Measurements from ENCODE around the gene CDK14. TPM values are rescaled to one million over a fixed set of nuclear protein-coding genes. Genes with fewer than 3 reads are reported as not detected.
"Not testable (repeated sequence)": the region's sequence is repeated elsewhere in the genome, so short reads cannot be mapped to it uniquely, and the experiment has no call there.

Gene CDK14
- total RNA-seq, 1 experiment from 2014 or later, result 23.6 TPM

DNA sequence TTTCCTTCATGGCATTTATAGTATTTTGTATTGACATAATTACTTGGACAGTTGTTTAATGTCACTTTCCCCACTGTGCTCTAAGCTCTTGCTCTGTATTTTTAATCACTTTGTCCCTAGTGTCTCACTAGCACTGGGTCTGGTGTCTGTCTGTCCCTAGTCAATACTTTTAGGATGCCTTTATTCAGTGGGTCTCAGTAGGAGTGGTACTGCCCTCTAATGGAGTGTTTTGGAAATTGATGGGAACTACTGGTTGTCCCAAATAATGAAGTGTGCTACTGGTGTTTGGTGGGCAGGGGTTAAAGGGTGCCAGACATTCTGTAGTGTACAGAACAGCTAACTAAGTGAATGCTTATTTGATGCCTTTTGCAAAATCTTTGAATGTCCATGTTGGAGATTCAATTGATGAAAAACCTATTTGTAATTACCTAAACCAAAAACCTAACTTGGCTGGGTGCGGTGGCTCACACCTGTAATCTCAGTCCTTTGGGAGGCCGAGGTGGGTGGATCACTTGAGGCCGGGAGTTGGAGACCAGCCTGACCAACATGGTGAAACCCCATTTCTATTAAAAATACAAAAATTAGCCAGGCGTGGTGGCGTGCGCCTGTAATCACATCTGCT, 33.3 kb downstream of the CDK14 start:
- peak; percentile 77 for DNase-seq (ENCODE audit: low read depth)

DNA sequence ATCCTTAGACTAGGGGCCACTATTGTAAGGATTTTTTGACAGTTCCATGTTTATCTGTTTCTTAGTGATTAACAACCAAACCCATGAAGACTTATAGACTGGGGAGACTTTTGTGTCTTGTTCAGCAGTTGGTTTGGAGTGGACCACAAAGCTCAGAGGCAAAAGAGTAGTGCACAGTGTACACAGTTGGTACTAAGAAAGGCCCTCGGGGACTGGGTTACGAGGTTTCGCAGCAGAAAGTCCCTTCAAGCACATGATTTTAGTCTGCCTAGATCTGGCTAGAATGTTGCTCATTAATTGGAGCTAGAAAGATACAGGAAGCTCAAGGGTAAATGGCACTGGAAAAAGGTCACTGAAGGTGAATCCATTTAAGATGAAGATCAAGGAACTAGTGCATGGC, 35.4 kb downstream of the CDK14 start:
- DNase-seq (ENCODE audit: low read depth), result no peak

DNA sequence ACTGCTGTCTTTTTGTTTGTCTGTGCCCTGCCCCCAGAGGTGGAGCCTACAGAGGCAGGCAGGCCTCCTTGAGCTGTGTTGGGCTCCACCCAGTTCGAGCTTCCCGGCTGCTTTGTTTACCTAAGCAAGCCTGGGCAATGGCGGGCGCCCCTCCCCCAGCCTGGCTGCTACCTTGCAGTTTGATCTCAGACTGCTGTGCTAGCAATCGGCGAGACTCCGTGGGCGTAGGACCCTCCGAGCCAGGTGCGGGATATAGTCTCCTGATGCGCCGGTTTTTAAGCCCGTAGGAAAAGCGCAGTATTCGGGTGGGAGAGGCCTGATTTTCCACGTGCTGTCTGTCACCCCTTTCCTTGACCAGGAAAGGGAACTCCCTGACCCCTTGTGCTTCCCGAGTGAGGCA, 43.6 kb downstream of the CDK14 start:
- not testable (repeated sequence) for DNase-seq (ENCODE audit: low read depth)

DNA sequence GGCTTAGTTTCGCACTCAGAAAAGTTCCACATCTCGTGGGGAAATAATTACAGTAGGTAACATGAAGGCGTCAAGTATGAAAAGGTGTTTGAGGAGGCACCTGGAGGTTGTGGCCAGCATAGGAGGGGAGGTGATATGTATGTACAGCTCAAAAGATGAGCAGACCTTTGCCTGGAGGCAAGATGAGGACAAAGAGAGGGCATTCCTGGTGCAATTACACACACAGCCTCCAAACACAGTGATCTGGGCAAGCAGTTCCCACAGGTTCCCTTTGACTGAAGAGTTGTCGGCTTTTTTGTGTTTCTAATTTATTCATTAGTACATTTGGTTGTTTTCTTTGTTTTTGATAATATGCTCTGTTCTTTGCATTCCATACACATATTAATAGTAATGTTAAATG, 46.9 kb downstream of the CDK14 start:
- no peak for DNase-seq (ENCODE audit: low read depth)

DNA sequence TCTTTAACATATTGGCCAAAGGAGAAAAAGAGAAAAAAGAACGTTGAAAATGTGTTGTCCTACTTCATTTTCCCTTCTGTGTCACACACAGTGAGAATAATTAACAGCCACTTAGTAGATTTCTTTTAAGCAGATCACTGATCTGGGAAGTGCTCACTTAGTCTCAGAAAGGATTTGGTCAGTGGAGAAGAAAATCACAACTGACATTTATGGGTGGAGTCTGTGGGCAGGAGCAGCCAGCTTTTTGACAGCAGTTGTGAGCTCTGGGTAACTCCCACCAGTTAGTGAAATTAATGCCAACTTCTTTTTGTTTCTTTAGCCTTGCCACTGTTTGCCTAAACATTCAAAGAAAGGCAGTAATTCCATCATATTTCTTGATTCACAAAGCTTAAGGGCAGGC, 49.7 kb downstream of the CDK14 start:
- peak; percentile 16 for DNase-seq (ENCODE audit: low read depth)

DNA sequence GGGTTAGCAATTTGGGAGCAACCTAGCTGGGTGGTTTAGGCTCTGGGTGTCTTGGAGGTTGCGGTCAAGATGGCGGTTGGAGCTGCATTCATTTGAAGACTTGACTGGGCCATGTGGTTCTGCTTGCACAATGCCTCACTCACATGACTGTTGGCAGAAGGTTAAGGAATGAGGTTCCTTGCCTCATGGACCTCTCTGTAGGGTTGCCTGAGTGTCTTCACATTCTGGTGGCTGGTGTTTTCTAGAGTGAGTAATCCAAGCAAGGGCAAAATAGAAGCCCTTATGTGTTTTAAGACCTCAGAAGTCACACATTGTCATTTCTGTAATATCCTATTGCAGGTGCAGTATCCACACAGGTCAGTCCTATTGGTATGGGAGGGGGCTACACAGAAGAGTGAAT, 52.0 kb downstream of the CDK14 start:
- no peak for DNase-seq (ENCODE audit: low read depth)

DNA sequence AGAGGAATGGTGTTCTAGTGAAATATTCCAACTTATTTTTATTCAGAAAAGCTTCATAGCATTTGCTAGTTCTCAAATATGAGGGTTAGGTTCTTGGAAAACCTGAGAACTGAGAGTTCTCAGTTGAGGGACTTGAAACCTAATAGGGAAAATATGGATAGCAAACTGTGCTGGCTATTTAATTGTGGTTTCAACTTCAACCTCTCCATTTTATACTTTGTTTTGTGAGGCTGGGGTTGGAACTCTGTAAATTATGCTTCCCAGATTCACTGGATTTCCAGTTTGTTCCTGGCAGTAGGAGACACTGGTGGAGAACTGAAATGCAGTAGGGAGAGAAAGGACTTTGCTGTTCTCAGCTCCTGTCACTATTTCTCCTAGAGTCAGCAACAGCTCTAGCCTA, 52.7 kb downstream of the CDK14 start:
- peak; percentile 14 for DNase-seq (ENCODE audit: low read depth)

DNA sequence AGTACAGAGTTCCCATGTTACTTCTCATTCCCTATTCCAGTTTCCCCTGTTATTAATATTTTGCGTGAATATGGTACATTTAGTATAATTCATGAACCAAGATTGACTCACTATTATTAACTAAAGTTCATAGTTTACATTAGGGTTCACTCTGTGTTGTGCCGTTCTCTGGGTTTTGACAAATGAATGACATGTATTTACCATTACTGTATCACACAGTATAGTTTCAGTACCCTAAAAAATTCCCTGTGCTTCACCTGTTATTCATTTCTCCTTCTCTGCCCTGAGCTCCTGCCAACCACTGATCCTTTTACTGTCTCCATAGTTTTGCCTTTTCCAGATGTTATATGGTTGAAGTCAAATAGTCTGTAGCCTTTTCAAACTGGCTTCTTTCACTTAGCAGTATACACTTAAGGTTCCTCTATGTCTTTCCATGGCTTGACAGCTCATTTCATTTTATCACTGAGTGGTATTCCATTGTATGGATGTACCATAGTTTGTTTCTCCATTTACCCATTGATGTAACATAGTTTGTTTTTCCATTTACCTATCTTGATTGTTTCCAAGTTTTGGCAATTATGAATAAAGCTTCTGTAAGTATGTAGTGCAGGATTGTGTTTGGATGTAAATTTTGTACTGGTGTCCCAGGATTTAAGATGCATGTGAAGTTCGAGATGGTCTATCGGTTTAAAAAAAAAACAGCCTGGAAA, 58.8 kb downstream of the CDK14 start:
- no peak for DNase-seq (ENCODE audit: low read depth)

DNA sequence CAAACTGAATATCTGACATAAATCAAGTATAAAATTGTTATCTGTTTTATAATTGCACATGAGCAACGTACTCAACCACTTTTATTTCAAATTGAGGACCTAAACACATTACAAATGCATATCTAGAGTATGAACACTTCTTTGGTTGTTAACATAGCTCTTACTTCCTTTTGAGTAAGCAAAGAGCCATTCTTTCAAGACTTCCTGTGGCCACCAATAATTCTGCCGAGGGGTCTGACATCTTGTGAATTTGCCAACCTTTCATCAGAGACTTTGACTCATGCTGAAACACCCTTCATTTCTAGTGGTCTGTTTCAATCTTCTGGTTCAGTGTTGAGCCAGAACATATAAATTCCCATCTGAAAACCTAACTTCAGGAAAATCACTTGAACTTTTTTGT, 59.4 kb downstream of the CDK14 start:
- peak; percentile 80 for DNase-seq (ENCODE audit: low read depth)

DNA sequence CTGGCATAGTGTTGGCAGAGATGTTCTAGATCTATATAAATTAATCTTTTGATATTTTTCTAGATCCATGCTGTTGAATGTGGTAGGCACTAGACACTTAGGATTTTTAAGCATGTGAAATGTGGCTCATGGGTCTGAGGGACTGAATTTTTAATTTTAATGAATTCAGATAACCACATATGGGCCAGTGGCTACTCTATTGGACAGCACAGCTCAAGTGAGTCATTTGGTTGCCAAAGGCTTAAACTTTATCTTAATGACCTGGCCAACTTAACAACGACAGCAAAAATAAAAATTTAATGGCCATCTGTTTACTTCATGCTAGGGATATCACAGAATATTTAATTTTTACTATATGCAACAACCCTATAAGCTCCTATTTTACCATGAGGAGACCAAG, 61.4 kb downstream of the CDK14 start:
- DNase-seq (ENCODE audit: low read depth), result no peak

DNA sequence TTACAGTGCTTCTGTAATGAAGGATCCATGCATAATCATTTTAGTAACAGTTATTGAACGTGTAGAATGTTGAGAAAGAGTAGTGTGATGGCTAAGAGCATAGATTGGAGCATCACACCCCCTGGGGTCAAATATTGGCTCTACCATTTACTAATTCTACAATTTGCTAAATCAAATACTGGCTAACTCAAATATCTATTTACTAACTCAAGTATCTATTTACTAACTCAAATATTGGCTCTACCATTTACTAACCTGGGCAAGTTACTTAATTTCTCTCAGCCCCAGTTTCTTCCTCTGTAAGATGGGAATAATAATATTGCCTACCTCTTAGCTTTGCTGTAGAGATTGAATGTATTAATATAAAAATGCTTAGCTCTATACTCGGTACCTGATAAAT, 64.0 kb downstream of the CDK14 start:
- DNase-seq (ENCODE audit: low read depth), result no peak

DNA sequence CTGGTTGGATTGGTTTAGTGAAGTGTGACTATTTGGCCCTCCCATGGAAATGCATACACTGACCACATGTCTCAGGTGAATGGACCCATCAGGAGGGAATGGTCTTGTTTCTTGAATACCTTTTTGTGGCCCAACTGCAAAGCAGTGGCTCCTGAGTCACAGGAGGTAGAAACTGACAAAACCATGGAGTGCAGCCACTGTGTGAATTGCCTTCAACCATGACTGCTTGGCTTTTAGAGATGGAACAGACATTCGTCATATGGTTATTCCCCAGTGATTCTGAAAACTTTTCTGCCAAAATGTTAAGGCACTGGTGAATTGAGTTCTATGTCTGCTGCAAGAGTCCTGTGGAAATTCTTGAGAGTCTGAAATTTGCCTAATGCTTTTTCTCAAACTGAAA, 64.7 kb downstream of the CDK14 start:
- no peak for DNase-seq (ENCODE audit: low read depth)

DNA sequence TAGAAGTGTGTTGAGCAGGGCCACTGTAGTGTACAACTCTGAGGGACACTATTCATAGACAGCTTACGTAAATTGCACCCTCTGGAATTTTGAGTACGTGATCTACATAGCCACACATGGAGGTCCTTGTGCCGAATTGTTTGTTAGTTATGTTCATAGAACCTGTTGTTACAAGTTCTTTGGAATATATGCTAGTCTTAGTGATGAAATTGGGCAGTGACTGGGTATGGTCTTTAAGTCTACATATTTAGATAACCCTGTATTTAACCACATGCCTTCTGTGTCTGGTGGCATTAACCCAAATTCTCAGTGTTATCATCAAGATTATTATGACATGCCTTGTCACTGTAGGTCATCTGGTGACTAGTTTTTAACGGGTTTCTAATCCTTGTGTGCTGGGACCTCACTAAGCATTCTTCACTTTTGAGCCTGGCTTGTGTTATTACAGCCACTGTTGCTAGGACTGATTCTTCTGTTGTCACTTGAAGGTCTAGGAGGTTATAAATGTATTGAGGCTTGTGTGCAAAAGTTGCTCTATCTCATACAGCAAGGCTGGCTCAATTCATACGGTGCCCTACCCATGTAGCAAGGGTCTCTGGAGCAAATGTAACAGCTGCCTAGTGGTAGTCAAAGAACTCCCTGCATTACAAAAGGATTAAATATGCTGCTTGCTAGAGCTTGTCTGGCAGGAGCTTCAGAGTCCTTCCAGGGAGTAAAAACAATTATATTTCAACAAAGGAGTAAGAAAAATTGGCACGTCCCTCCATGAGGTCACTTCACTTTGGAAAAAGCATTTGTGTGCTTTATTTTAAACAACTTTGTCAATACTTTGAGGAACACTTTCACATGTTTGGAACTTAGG, 65.4 kb downstream of the CDK14 start:
- DNase-seq (ENCODE audit: low read depth), result peak; percentile 66

DNA sequence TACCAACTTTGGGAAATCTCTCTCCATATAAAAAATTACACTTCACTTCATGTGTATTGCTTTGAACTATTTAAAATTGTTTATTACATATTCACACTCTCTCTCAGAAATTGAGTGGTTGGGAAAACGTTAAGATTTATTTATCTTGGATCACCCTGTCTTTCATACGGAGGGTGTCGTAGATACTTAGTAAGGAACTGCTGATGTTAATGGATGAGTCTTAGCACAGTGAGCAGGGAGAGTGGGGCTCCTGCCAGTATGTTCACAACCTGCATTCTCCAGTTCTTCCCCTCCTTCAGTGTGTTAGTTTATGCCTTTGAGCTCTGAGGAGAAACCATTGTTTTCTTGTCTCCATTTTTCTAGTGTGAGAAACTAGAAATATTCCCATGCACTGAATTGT, 67.1 kb downstream of the CDK14 start:
- DNase-seq (ENCODE audit: low read depth), result no peak

DNA sequence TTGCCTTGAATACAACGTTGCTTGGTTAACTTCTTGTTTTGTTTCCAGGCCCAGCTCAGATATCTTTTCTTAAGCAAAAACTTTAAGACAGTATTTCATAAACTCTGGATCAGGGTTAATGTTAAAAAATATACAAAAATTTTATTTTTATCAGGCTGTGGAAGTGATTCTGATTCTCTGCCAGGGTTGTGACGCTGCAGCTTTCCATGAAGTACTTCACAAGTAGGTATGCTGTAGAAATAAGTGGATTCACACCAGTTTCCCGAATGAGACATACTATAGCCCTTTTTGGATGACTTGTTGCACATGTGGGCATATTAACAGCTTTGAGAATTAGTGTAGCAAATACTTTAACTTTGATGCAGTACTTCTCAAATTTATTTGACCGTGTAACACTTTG, 70.1 kb downstream of the CDK14 start:
- DNase-seq (ENCODE audit: low read depth), result no peak

DNA sequence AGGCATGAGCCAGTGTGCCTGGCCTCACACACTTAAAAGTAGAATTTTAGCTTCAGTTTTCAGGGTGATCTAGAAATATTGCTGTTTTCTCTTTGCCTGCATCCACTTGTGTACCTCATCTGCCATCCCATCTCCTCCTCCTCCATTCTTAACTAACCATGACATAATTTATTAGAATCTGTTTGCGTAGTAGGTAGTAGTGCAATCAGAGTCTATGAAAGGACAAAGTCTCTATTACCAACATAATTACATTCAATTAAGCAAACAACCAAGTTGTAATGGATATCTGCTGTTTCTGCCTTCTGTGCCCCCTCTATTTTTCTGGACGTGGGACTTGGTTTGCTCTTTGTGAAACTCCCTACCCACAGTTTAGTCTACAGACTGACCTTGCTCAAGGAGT, 72.9 kb downstream of the CDK14 start:
- no peak for DNase-seq (ENCODE audit: low read depth)

DNA sequence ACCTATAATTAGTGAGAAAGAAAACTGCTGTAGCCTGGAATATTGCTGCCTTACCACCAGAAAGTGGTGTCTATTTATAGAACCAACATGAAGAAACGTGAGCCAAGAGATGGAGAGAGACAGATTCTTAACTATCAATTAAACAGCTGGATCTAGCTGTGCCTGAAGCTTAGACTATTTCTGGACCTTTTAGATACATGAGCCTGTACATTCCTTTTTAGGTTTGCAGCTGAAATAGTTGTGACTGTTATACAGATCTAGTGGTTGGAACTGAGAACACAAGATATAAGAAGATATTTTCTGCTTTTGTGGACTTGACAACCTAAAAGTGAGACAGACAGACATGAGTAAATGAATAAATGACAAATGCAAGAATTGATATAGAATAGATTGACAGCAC, 73.4 kb downstream of the CDK14 start:
- no peak for DNase-seq (ENCODE audit: low read depth)

DNA sequence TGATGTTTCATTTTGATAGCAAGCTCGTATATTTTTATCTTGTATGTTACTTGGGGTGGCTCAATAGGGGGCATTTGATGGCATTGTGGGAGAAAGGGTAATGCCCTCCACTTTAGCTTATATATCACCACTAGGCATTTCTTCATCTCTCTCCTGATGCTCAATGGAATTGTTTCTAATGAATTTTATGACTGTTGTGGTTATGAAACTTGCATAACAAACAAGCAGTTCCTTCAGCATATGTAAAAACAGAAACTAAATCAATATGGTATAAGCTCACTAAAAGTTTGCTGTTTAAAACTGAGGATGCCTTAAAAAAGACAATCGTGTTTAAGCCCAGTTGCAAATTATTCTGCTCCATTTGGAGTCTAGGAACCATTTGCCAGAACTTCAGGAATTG, 75.5 kb downstream of the CDK14 start:
- DNase-seq (ENCODE audit: low read depth), result no peak

DNA sequence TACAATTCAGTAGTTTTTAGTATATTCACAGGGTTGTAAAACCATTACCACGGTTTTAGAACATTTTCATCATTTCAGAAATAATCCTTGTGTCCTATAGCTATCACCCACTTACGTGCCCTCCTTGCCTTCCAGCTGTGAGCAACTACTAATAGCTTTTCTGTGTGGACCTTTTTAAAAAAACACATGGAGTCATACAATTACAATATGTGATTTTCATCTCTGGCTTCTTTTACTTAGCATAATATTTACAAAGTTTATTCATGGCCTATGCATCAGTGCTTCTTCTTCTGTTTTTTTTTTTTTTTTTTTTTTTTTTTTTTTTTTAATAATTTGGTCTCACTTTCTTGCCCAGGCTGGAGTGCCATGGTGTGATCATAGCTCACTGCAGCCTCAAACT, 76.1 kb downstream of the CDK14 start:
- DNase-seq (ENCODE audit: low read depth), result no peak

DNA sequence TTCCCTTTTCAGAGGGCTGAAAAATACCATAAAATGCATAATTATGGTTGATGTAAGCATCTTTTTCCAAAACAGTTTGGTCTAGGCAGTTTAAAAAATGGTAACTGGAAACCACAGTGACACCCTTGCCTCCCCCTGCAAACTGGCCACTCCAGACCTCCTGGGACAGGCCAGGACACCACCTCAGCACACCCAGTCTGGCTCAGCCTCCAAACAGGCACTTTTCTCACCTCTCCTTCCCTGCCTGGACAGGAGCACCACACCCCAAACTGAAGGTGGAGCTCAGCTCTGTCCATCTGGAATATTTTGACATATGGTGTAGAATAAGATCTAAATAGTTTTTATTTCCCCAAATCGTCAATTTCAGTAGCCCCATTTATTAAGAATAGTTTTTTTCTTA, 78.5 kb downstream of the CDK14 start:
- DNase-seq (ENCODE audit: low read depth), result no peak

DNA sequence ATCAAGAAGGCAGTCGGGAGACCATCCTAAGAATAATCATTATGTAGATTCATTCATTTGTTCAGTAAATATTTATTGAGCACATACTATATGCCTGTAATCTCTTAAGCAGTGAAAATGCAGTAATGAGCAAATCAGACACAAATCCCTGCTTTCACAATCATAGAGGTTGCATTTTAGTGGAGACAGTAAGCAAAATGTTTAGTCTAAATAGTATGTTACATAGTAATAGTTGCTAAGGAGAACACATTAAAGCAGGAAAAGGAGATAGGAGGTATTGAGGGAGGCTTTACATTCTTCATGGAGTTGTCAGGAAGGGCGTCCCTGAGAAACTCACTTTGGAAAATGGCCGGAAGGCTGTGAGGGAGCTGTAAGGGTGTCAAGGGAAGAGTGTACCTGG, 79.9 kb downstream of the CDK14 start:
- DNase-seq (ENCODE audit: low read depth), result no peak

DNA sequence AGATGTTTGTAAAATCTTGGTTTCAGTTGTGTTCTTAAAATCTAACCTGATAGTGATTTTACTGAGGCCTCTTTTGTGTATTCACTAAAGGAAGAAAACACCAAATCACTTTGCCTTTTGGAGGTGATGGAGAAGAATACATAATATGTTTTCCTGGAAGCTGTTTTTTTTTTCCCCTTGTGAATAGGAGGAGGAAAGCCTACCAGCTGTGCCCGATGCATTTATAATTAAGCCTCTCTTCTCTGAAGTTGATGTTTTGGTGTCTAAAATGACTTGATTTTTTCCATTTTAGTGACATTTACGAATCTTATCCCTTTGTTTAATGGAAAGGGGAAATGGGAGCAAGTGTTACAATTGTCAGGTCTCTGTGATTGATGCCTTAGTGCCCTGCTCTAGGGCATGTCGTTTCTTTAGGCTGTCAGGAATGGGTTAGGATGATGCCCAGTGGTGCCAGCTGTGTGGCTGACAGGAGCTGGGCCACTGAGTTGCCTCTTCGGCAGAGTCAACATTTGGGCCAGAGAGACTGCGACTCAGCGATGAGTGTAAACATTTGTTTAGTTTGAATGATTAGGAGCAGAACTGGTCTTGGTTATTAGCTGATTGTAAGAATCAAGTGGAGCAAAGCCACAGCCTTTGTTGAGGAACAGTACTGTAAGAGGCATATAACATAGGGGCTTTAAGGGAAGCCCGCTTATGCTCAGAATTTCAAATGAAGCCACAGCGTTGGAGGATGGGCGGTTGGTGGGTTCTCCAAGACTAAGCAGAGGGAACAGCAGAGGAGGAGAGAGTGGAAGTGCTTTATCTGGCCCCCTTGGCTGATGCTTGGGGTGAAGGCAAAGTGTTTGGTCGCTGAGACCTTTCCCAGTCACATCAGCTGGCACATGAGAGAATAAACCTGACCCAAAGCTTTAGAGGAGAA, 81.6 kb downstream of the CDK14 start:
- DNase-seq (ENCODE audit: low read depth), result no peak

All from LHCN-M2 (cell line).